Measurements from ENCODE around the gene BSN.

BSN gene

DNA sequence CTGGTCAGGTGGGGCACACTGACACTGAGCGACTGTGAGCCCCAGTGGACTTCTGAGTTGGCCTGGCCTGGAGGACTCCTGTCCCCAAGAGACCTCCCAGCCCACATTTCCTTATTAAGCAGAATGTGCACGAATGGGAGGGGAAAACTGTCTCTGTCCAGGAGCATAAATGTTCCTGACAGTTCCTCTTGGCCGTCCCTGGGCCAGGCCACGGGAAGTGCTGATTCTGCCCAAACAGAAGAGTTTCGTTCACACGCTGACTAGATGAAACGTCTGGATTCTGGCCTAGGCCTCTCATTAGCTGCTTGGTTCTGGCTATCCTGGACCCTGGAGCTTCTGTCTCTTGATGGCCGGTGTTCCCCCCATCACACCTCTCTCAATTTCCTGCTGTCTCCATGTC lies 90.4 kb downstream of the BSN start:
- H3K9me3 ChIP-seq (ENCODE audit: low read length) = no peaks in the 10 kb centered on the region
- no peak overlapping the region for H3K9ac ChIP-seq (ENCODE audit: low read length)
- no peaks in the 10 kb centered on the region for H3K79me2 ChIP-seq (ENCODE audit: insufficient read depth, low read length)
- no peaks in the 10 kb centered on the region for H3K36me3 ChIP-seq (ENCODE audit: insufficient read depth, low read length)
- no peak overlapping the region for H3K4me2 ChIP-seq (ENCODE audit: low read length)
- H3K4me1 ChIP-seq (ENCODE audit: insufficient read depth, low read length, severe bottlenecking) = no peaks in the 10 kb centered on the region
- no peaks in the 10 kb centered on the region for H4K20me1 ChIP-seq (ENCODE audit: insufficient read depth, low read length)
- no peak overlapping the region for H3K27ac ChIP-seq (ENCODE audit: low read depth, low read length, poor library complexity, severe bottlenecking)
- H3F3A ChIP-seq (ENCODE audit: insufficient read depth, low read length) = no peaks in the 10 kb centered on the region
- no peak overlapping the region for H3K4me3 ChIP-seq (ENCODE audit: low read depth, low read length, poor library complexity, severe bottlenecking)
- H3K27me3 ChIP-seq (ENCODE audit: insufficient read depth, low read length) = peaks cover 6% of the 10 kb centered on the region; the same call in 1 of the 2 replicates
- TF ChIP-seq EZH2 (IDR thresholded peaks at IDR 0.05; ENCODE audit: borderline replicate concordance, low read length) = no peak
- no peak overlapping the region for H2AFZ ChIP-seq (ENCODE audit: low read length)
- no peaks in the 10 kb centered on the region for H3K9me2 ChIP-seq (ENCODE audit: low read depth, low read length)

- H3K4me3 ChIP-seq (ENCODE audit: low read depth, low read length, poor library complexity, severe bottlenecking) = no peak overlapping the region
- no peaks in the 10 kb centered on the region for H3K79me2 ChIP-seq (ENCODE audit: insufficient read depth, low read length)
These were observed 92.0 kb downstream of the BSN start for GRCh38 chr3:49646236-49646635.

GRCh38 chr3:49647741-49648140 lies 93.5 kb downstream of the BSN start:
- TF ChIP-seq, protein P1, sequence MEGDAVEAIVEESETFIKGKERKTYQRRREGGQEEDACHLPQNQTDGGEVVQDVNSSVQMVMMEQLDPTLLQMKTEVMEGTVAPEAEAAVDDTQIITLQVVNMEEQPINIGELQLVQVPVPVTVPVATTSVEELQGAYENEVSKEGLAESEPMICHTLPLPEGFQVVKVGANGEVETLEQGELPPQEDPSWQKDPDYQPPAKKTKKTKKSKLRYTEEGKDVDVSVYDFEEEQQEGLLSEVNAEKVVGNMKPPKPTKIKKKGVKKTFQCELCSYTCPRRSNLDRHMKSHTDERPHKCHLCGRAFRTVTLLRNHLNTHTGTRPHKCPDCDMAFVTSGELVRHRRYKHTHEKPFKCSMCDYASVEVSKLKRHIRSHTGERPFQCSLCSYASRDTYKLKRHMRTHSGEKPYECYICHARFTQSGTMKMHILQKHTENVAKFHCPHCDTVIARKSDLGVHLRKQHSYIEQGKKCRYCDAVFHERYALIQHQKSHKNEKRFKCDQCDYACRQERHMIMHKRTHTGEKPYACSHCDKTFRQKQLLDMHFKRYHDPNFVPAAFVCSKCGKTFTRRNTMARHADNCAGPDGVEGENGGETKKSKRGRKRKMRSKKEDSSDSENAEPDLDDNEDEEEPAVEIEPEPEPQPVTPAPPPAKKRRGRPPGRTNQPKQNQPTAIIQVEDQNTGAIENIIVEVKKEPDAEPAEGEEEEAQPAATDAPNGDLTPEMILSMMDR (IDR thresholded peaks at IDR 0.05; ENCODE audit: low read length) = no peak
- no peak for TF ChIP-seq EZH2 (IDR thresholded peaks at IDR 0.05; ENCODE audit: borderline replicate concordance, low read length)
- Histone ChIP-seq H3K79me2 (ENCODE audit: insufficient read depth, low read length) (no peaks in the 10 kb centered on the region), H3K4me1 (ENCODE audit: insufficient read depth, low read length, severe bottlenecking) (no peaks in the 10 kb centered on the region), H4K20me1 (ENCODE audit: insufficient read depth, low read length) (no peaks in the 10 kb centered on the region), H2AFZ (ENCODE audit: low read length) (no peak overlapping the region), H3K27ac (ENCODE audit: low read depth, low read length, poor library complexity, severe bottlenecking) (no peak overlapping the region), H3K9ac (ENCODE audit: low read length) (no peak overlapping the region), H3K27me3 (ENCODE audit: insufficient read depth, low read length) (peaks cover 6% of the 10 kb centered on the region; the same call in 1 of the 2 replicates), H3F3A (ENCODE audit: insufficient read depth, low read length) (no peaks in the 10 kb centered on the region), H3K36me3 (ENCODE audit: insufficient read depth, low read length) (no peaks in the 10 kb centered on the region), H3K4me2 (ENCODE audit: low read length) (no peak overlapping the region), H3K4me3 (ENCODE audit: low read depth, low read length, poor library complexity, severe bottlenecking) (no peak overlapping the region), H3K9me3 (ENCODE audit: low read length) (no peaks in the 10 kb centered on the region), H3K9me2 (ENCODE audit: low read depth, low read length) (no peaks in the 10 kb centered on the region)

More at GRCh38 chr3:49646236-49646635, 92.0 kb downstream of the BSN start:
- peaks cover 6% of the 10 kb centered on the region; the same call in 1 of the 2 replicates for H3K27me3 ChIP-seq (ENCODE audit: insufficient read depth, low read length)
- no peaks in the 10 kb centered on the region for H3K9me3 ChIP-seq (ENCODE audit: low read length)
- H3K9ac ChIP-seq (ENCODE audit: low read length) = no peak overlapping the region
- H3K27ac ChIP-seq (ENCODE audit: low read depth, low read length, poor library complexity, severe bottlenecking) = no peak overlapping the region
- H4K20me1 ChIP-seq (ENCODE audit: insufficient read depth, low read length) = no peaks in the 10 kb centered on the region
- no peaks in the 10 kb centered on the region for H3K4me1 ChIP-seq (ENCODE audit: insufficient read depth, low read length, severe bottlenecking)
- H3K4me2 ChIP-seq (ENCODE audit: low read length) = no peak overlapping the region
- H3K36me3 ChIP-seq (ENCODE audit: insufficient read depth, low read length) = no peaks in the 10 kb centered on the region
- no peaks in the 10 kb centered on the region for H3K9me2 ChIP-seq (ENCODE audit: low read depth, low read length)
- no peak for TF ChIP-seq EZH2 (IDR thresholded peaks at IDR 0.05; ENCODE audit: borderline replicate concordance, low read length)
- TF ChIP-seq, protein P1 (IDR thresholded peaks at IDR 0.05; ENCODE audit: low read length) = no peak
- H3F3A ChIP-seq (ENCODE audit: insufficient read depth, low read length) = no peaks in the 10 kb centered on the region
- no peak overlapping the region for H2AFZ ChIP-seq (ENCODE audit: low read length)

- H2AFZ ChIP-seq (ENCODE audit: low read length) = no peak overlapping the region
- H3K79me2 ChIP-seq (ENCODE audit: insufficient read depth, low read length) = no peaks in the 10 kb centered on the region
- TF ChIP-seq, protein P1 (IDR thresholded peaks at IDR 0.05; ENCODE audit: low read length) = no peak
- no peak for TF ChIP-seq EZH2 (IDR thresholded peaks at IDR 0.05; ENCODE audit: borderline replicate concordance, low read length)
These were observed 94.2 kb downstream of the BSN start for GRCh38 chr3:49648354-49649019.

More at GRCh38 chr3:49648354-49649019, 94.2 kb downstream of the BSN start:
- Histone ChIP-seq H3K4me3 (ENCODE audit: low read depth, low read length, poor library complexity, severe bottlenecking) (no peak overlapping the region), H3K4me2 (ENCODE audit: low read length) (no peak overlapping the region), H3K36me3 (ENCODE audit: insufficient read depth, low read length) (no peaks in the 10 kb centered on the region), H3K27ac (ENCODE audit: low read depth, low read length, poor library complexity, severe bottlenecking) (no peak overlapping the region), H3K9me2 (ENCODE audit: low read depth, low read length) (no peaks in the 10 kb centered on the region), H3K9ac (ENCODE audit: low read length) (no peak overlapping the region), H3F3A (ENCODE audit: insufficient read depth, low read length) (no peaks in the 10 kb centered on the region), H4K20me1 (ENCODE audit: insufficient read depth, low read length) (no peaks in the 10 kb centered on the region), H3K4me1 (ENCODE audit: insufficient read depth, low read length, severe bottlenecking) (no peaks in the 10 kb centered on the region), H3K9me3 (ENCODE audit: low read length) (no peaks in the 10 kb centered on the region), H3K27me3 (ENCODE audit: insufficient read depth, low read length) (peaks cover 6% of the 10 kb centered on the region; the same call in 1 of the 2 replicates)

Data from OCI-LY1 (cell line).